Jurkat, Clone E6-1 (cell line): ENCODE results near the gene TTC38. TPM values are rescaled to one million over a fixed set of nuclear protein-coding genes. Genes with fewer than 3 reads are reported as not detected.
A peak's percentile ranks its signal among the peaks of the same experiment; 100 is the strongest.

Experiments
- DNase-seq: peaks from one replicate; pipeline ENCODE4 v3.0.0-alpha.2; 2011; ENCODE audit warnings: low read depth, low spot score
- H3K4me3 ChIP-seq: 2 replicates; pipeline ENCODE4 v1.5.1; 2011; ENCODE audit warnings: mild to moderate bottlenecking, low read length, control low read depth, moderate library complexity
- polyA plus RNA-seq: library from polyadenylated mRNA; unstranded; fragments of >200 nt; gene quantifications from one replicate; pipeline ENCODE4 v1.2.1, GENCODE V29; 2012; ENCODE audit warnings: missing spikeins; ENCODE audit not compliant: insufficient read length, insufficient read depth

Gene TTC38
- polyA plus RNA-seq, result not detected

DNA sequence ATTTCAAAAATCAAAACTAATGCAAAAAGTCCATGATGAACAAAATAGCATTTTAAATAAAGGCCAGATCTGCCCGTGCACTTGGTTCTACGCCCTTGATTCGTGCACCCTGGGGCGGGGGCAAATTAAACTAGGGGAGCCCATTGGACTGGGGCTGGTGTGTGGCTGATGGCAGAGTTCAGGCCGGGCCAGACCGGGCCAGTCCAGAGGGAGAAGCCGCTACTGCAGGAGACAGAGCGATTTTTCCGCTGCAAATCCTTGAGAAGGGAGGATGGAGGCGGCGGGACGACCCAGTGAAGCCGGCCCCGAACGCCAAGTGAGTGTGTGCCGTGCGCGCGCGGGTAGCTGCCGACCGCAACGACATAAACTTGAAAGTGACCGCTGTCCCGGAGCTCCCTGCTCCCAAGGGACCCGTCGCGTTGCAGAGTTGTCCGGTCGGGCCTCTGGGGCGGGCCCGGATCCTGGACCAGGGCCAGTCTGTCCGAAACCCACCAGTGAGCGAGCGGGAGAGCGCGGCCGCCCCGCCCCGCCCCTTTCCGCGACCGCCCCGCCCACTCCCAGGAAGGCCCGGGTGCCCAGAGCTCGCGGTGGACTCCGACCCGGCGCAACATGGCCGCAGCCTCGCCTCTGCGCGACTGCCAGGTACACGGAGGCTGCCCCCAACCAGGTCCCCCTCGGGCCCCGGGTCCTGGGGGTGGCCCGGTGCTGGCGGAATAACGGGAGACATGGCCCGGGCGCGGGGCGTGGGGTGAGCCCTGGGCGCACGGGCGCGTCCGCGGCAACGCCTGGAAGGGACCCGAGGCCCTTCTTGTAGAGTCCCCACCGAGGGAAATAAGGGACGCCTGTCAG is at the start of gene TTC38:
TTC38 (plus strand) TSS at position 578 of the 849 bp plus-strand sequence; CDS start at position 610, 32 bp downstream.
- H3K4me3 ChIP-seq, result no peak within 1 kb of the TSS

DNA sequence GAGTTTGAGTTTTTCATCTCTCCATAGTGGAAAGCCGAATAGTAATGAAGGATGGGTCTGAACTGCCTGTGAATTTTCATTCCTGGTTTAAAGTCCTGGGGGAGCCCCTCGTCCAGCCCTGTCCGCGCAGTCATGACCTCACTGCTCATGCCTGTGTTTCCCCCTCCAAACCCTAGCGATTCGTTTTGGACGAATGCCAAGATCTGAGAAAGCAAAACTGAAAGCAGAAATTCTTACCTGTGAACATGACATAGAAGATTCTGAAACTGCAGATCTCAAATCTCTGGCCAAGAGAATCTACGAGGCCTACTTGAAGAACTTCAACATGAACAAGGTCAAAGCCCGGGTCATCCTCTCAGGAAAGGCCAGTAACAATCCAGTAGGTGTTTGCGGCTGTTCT is 48.2 kb upstream of the TTC38 start:
- no peak overlapping the region for H3K4me3 ChIP-seq
- DNase-seq, result no peak

More for the DNA sequence above, at the start of gene TTC38:
- no peak for DNase-seq

DNA sequence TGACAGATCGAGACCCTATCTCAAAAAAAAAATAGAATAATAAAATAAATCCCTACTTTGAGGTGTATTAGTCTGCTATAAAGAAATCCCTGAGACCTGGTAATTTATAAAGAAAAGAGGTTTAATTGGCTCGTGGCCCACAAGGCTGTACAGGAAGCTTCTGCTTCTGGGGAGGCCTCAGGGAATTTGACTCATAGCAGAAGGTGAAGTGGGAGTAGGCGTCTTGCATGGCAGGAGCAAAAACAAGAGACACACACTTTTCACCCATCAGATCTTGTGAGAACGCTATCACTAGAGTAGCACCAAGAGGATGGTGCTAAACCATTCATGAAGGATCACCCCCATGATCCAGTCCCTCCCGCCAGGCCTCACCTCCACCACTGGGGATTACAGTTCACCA is 46.9 kb upstream of the TTC38 start:
- no peak for DNase-seq
- no peak overlapping the region for H3K4me3 ChIP-seq

GRCh38 chr22:46224044-46224897 is 43.5 kb upstream of the TTC38 start:
- H3K4me3 ChIP-seq, result no peak overlapping the region
- DNase-seq, result no peak

GRCh38 chr22:46224898-46225290 is 42.9 kb upstream of the TTC38 start:
- no peak for DNase-seq
- H3K4me3 ChIP-seq, result no peak overlapping the region

- no peak overlapping the region for H3K4me3 ChIP-seq
- DNase-seq, result no peak
Observed at GRCh38 chr22:46225631-46226030, 42.2 kb upstream of the TTC38 start.

DNA sequence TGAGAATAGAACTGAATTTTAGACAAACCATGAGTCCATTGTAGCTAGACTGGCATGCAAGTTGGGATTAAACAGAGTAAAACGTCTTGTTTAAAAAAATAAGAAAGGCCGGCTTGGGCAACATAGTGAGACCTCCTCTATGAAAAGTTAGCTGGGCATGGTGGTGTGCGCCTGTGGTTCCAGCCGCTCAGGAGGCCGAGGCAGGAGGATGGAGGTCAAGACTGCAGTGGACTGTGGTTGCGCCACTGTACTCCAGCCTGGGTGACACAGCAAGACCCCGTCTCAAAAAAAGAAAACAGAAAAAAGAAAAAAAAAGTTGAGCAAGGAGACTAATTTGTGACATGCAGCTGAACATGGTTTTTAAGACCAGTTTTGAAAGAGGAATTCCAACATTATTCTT is 41.2 kb upstream of the TTC38 start:
- H3K4me3 ChIP-seq, result no peak overlapping the region

DNA sequence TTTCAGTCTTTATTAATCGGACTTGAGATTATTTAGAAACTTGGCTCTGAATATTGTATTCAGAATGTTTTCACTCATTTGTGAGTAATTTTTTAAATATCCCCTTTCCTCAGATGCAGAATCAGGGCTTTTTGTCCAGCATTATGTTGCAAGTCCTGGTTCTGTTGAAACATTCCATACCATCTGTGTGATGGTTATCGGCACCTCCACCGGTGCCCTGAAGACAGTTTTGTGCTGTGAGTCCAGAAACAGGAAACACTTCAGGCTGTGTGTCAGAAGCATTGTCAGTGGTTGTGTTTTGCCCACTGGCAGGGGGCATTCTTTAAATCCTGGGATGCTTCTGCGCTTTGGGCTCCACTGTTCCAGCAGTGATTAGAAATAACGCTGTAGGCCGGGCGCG is 38.1 kb upstream of the TTC38 start:
- DNase-seq, result no peak
- no peak overlapping the region for H3K4me3 ChIP-seq

More for the DNA sequence above, 41.2 kb upstream of the TTC38 start:
- no peak for DNase-seq

GRCh38 chr22:46230262-46230901 is 37.4 kb upstream of the TTC38 start:
- H3K4me3 ChIP-seq, result no peak overlapping the region
- DNase-seq, result no peak

DNA sequence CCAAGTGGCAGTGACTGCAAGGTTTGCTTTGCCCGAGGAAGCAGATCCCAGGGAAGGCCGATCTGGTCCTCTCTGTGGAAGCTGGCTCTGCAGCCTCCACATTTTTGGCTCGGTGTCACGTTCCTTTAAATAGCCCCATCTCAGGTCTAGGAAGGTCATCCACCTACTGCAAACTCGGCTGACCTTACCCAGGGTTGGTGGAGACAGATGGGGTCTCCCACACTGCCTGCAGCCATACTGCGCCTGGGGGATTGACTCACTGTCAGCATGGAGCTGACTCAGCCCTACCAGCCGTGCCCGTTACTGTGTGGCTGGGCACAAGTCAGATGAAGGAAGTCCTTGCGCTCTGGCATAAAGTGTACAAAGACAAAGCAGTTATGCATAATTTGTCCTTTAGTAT is 34.6 kb upstream of the TTC38 start:
- no peak overlapping the region for H3K4me3 ChIP-seq
- DNase-seq, result peak; percentile 61

DNA sequence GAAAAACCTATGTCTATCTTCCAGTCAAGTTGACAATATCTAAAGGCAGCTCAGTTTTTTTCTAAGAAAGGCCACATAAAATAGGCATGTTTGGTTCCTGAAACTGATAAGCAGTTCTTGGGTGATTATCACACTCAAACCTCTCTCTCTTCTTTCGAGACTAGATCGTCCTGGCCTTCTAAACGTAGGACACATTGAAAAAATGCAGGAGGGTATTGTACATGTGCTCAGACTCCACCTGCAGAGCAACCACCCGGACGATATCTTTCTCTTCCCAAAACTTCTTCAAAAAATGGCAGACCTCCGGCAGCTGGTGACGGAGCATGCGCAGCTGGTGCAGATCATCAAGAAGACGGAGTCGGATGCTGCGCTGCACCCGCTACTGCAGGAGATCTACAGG is 32.8 kb upstream of the TTC38 start:
- no peak for DNase-seq
- no peak overlapping the region for H3K4me3 ChIP-seq

GRCh38 chr22:46237453-46238124 is 30.2 kb upstream of the TTC38 start:
- DNase-seq, result no peak
- H3K4me3 ChIP-seq, result no peak overlapping the region

DNA sequence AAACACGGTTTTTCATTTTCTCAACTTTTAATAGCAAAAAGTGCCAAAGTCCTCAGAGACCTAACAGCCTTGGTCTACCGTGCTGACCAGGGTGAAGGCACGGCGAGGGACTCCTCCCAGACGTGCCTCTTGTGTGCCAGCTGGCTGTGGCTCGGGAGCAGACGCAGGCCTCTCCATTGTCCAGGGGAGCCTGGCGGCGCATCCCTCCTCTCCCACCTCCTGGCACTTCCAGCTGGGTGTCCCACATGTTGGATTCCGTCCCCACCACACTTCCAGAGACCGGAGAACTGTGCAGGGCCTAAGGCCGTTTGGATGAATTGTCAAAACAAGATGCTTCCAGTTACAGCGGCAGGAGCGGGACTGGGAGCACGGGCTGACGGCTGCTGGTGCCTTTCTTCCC is 29.3 kb upstream of the TTC38 start:
- DNase-seq, result no peak

GRCh38 chr22:46239261-46240048 is 28.4 kb upstream of the TTC38 start:
- peak overlapping the region; percentile 30 for H3K4me3 ChIP-seq
- peak; percentile 100 for DNase-seq

More for the DNA sequence above, 29.3 kb upstream of the TTC38 start:
- no peak overlapping the region for H3K4me3 ChIP-seq

GRCh38 chr22:46240073-46240472 is 27.7 kb upstream of the TTC38 start:
- peak overlapping the region; percentile 30 for H3K4me3 ChIP-seq

GRCh38 chr22:46240506-46240905 is 27.3 kb upstream of the TTC38 start:
- DNase-seq, result no peak
- H3K4me3 ChIP-seq, result peak overlapping the region; percentile 30

More at GRCh38 chr22:46240073-46240472, 27.7 kb upstream of the TTC38 start:
- DNase-seq, result peak; percentile 93

DNA sequence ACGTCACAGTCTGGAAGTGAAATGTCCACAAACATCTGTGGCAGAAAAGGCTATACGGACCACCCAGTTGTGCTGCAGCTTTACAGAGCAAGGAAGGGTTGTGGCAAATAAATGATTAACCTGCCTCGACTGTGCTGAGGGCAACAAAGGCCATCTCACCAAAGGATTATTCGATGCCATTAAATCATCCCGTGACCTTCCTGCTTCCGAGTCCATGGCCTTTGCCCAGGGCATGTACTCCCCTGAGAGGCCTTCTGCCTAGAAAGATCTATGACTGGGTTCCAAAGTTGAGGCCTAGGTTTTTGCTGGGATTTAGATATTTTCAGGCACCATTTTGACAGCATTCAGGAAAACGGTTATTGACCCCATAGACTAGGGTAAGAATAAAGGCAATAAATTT is 26.9 kb upstream of the TTC38 start:
- H3K4me3 ChIP-seq, result no peak overlapping the region
- DNase-seq, result no peak

- no peak for DNase-seq
- H3K4me3 ChIP-seq, result no peak overlapping the region
Observed at GRCh38 chr22:46241396-46242007, 26.3 kb upstream of the TTC38 start.
